SU-DHL-6 (cell line): ENCODE results near the gene TMEM248.

Experiments
- CTCF ChIP-seq: fragments of 200-600 bp; sonication (generic); IDR thresholded peaks from one replicate; pipeline ENCODE4 v1.5.1; 2017; ENCODE audit warnings: antibody characterized with exemption, mild to moderate bottlenecking, low read length, moderate library complexity; ENCODE audit not compliant: insufficient read depth, poor library complexity, severe bottlenecking
- EZH2phosphoT487 ChIP-seq: fragments of 200-600 bp; sonication (generic), shearing (Covaris generic); conservative IDR thresholded peaks from 2 replicates; pipeline ENCODE4 v1.6.1; 2018; ENCODE audit warnings: mild to moderate bottlenecking, antibody characterized with exemption, low read length, moderate library complexity, mixed read lengths

- TF ChIP-seq CTCF (no peak), EZH2phosphoT487 (no peak)
Measured at GRCh38 chr7:66958538-66959350, 37.7 kb downstream of the TMEM248 start.
